Superior temporal gyrus (tissue), 1 donor: ENCODE results near the gene KRI1.

Experiments used
- DNase-seq: peaks from one replicate; pipeline ENCODE4 v3.0.0-alpha.2; 2016; ENCODE audit errors: extremely low spot score

KRI1 gene

GRCh38 chr19:10565567-10566407 lies at the start of gene KRI1:
KRI1 (minus strand) TSS chr19:10566010; CDS start chr19:10565999, 11 bp downstream.
- DNase-seq: peak; percentile 98

- peak; percentile 80 for DNase-seq
Measured at GRCh38 chr19:10612499-10613119, 46.8 kb upstream of the KRI1 start.

GRCh38 chr19:10611907-10612306 lies 46.1 kb upstream of the KRI1 start:
- no peak for DNase-seq

- DNase-seq: no peak
Measured at GRCh38 chr19:10604460-10604980, 38.7 kb upstream of the KRI1 start.

GRCh38 chr19:10603873-10604459 lies 38.2 kb upstream of the KRI1 start:
- DNase-seq: peak; percentile 13

- no peak for DNase-seq
Measured at GRCh38 chr19:10603084-10603872, 37.5 kb upstream of the KRI1 start.

- peak; percentile 69 for DNase-seq
Measured at GRCh38 chr19:10602330-10603083, 36.7 kb upstream of the KRI1 start.

- no peak for DNase-seq
Measured at GRCh38 chr19:10601999-10602329, 36.2 kb upstream of the KRI1 start.

GRCh38 chr19:10600149-10600548 lies 34.3 kb upstream of the KRI1 start:
- no peak for DNase-seq

- peak; percentile 55 for DNase-seq
Measured at GRCh38 chr19:10593820-10594637, 28.2 kb upstream of the KRI1 start.

- DNase-seq: no peak
Measured at GRCh38 chr19:10593148-10593547, 27.3 kb upstream of the KRI1 start.

GRCh38 chr19:10587839-10588150 lies 22.0 kb upstream of the KRI1 start:
- DNase-seq: no peak

- DNase-seq: no peak
Measured at GRCh38 chr19:10587022-10587838, 21.4 kb upstream of the KRI1 start, which contains the start of gene AP1M2. AP1M2 (minus strand) TSS chr19:10587312; CDS start chr19:10587231, 81 bp downstream.

- no peak for DNase-seq
Measured at GRCh38 chr19:10586396-10586795, 20.6 kb upstream of the KRI1 start.

- DNase-seq: no peak
Measured at GRCh38 chr19:10583036-10583776, 17.4 kb upstream of the KRI1 start.

- DNase-seq: no peak
Measured at GRCh38 chr19:10582091-10582490, 16.3 kb upstream of the KRI1 start.

GRCh38 chr19:10580979-10581631 lies 15.3 kb upstream of the KRI1 start:
- DNase-seq: peak; percentile 98

- DNase-seq: no peak
Measured at GRCh38 chr19:10577951-10578350, 12.1 kb upstream of the KRI1 start.
